SK-N-SH treated with all-trans-retinoic acid at 6 μM for 48 hours (cell line): ENCODE results near the gene GLT6D1.

ENCODE experiments used
- ATAC-seq: fragments of 200-7000 bp; cut with Tn5 transposase; 3 replicates; pipeline ENCODE4 v1.9.1; 2020; ENCODE audit warnings: mild to moderate bottlenecking, moderate library complexity
- ARNTL ChIP-seq: fragments of 450-650 bp; formaldehyde crosslinking; IDR thresholded peaks from 2 replicates; pipeline ENCODE4 v1.5.0; 2020; ENCODE audit warnings: low read depth, mild to moderate bottlenecking, moderate library complexity, borderline replicate concordance
- BACH2 ChIP-seq: fragments of 250-450 bp; sonication (Bioruptor Pico); IDR thresholded peaks from 2 replicates; pipeline ENCODE4 v1.9.0; 2021; ENCODE audit warnings: mild to moderate bottlenecking, borderline replicate concordance
- CREB5 ChIP-seq: fragments of 250-450 bp; sonication (Bioruptor Pico); IDR thresholded peaks from 2 replicates; pipeline ENCODE4 v1.5.1; 2020; ENCODE audit warnings: low read depth, mild to moderate bottlenecking, moderate library complexity
- CSDC2 ChIP-seq: fragments of 250-450 bp; sonication (Bioruptor Pico); IDR thresholded peaks from 2 replicates; pipeline ENCODE4 v1.5.0; 2020; ENCODE audit warnings: mild to moderate bottlenecking, moderate library complexity
- CSRNP3 ChIP-seq: fragments of 250-450 bp; sonication (Bioruptor Pico); IDR thresholded peaks from 2 replicates; pipeline ENCODE4 v1.5.1; 2021; ENCODE audit warnings: mild to moderate bottlenecking, moderate library complexity
- ESRRG ChIP-seq: fragments of 250-450 bp; sonication (Bioruptor Pico); IDR thresholded peaks from 2 replicates; pipeline ENCODE4 v1.6.1; 2021; ENCODE audit warnings: mild to moderate bottlenecking
- OSR1 ChIP-seq: fragments of 250-450 bp; sonication (Bioruptor Pico); IDR thresholded peaks from 2 replicates; pipeline ENCODE4 v1.8.0; 2022; ENCODE audit warnings: moderate library complexity, mild to moderate bottlenecking, inconsistent platforms
- PATZ1 ChIP-seq: fragments of 250-450 bp; sonication (Bioruptor Pico); IDR thresholded peaks from 2 replicates; pipeline ENCODE4 v1.8.0; 2020; ENCODE audit warnings: mild to moderate bottlenecking, moderate library complexity, borderline replicate concordance
- POU6F1 ChIP-seq: fragments of 250-450 bp; sonication (Bioruptor Pico); IDR thresholded peaks from 2 replicates; pipeline ENCODE4 v1.8.0; 2021; ENCODE audit warnings: low read depth, mild to moderate bottlenecking, moderate library complexity, borderline replicate concordance
- RARB ChIP-seq: fragments of 250-450 bp; sonication (Bioruptor Pico); IDR thresholded peaks from 2 replicates; pipeline ENCODE4 v1.8.0; 2021; ENCODE audit warnings: mild to moderate bottlenecking, moderate library complexity
- TCF4 ChIP-seq: fragments of 250-450 bp; sonication (Bioruptor Pico); IDR thresholded peaks from 2 replicates; pipeline ENCODE4 v1.8.0; 2021; ENCODE audit warnings: mild to moderate bottlenecking, moderate library complexity, borderline replicate concordance
- TOX ChIP-seq: fragments of 250-450 bp; sonication (Bioruptor Pico); IDR thresholded peaks from 2 replicates; pipeline ENCODE4 v1.8.0; 2021; ENCODE audit warnings: mild to moderate bottlenecking, moderate library complexity, borderline replicate concordance
- TSHZ2 ChIP-seq: fragments of 250-450 bp; sonication (Bioruptor Pico); IDR thresholded peaks from 2 replicates; pipeline ENCODE4 v1.5.0; 2020; ENCODE audit warnings: mild to moderate bottlenecking, moderate library complexity
- ZC3H10 ChIP-seq: fragments of 250-450 bp; sonication (Bioruptor Pico); IDR thresholded peaks from 2 replicates; pipeline ENCODE4 v1.5.1; 2021; ENCODE audit warnings: mild to moderate bottlenecking, moderate library complexity
- ZFP3 ChIP-seq: fragments of 250-450 bp; sonication (Bioruptor Pico); IDR thresholded peaks from 2 replicates; pipeline ENCODE4 v1.5.0; 2020; ENCODE audit warnings: mild to moderate bottlenecking, moderate library complexity
- ZFP30 ChIP-seq: fragments of 450-650 bp; formaldehyde crosslinking; IDR thresholded peaks from 2 replicates; pipeline ENCODE4 v1.5.0; 2022; ENCODE audit warnings: mild to moderate bottlenecking, moderate library complexity
- ZNF70 ChIP-seq: fragments of 450-650 bp; formaldehyde crosslinking; IDR thresholded peaks from 2 replicates; pipeline ENCODE4 v1.5.0; 2020; ENCODE audit warnings: mild to moderate bottlenecking, moderate library complexity
- ZNF8 ChIP-seq: fragments of 450-650 bp; formaldehyde crosslinking; IDR thresholded peaks from 2 replicates; pipeline ENCODE4 v1.5.0; 2020; ENCODE audit warnings: mild to moderate bottlenecking, moderate library complexity

GLT6D1 gene, protein sequence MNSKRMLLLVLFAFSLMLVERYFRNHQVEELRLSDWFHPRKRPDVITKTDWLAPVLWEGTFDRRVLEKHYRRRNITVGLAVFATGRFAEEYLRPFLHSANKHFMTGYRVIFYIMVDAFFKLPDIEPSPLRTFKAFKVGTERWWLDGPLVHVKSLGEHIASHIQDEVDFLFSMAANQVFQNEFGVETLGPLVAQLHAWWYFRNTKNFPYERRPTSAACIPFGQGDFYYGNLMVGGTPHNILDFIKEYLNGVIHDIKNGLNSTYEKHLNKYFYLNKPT

DNA sequence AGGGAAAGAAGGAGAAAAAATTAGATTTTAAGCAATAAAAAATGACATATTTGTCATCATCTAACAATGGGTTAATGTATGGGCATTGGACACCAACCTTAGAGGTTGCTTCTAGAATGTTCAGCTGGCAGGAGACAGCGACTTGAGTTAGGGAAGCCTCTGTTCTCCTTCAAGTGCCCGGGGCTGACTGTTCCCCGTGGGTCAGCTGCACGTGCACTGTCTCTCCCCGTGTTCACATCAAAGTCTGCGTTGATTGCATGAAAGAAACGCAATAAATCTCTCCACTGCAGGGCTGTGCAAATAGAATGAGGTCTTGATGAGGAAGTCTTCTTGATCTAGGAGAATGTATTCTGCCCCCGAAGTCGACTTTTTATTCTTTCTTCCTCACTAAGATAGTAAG is at the start of gene GLT6D1:
Gene GLT6D1, minus strand, starts transcription at position 345 of the 400 bp plus-strand sequence. CDS start 353 bp downstream, outside the sequence.
- TF ChIP-seq CSDC2 (CRISPR knock-in tag) (no peak), TCF4 (no peak), TSHZ2 (CRISPR knock-in tag) (no peak), POU6F1 (CRISPR knock-in tag) (no peak), ARNTL (CRISPR knock-in tag) (no peak), ZFP30 (CRISPR knock-in tag) (no peak), BACH2 (no peak), ESRRG (CRISPR knock-in tag) (no peak), RARB (CRISPR knock-in tag) (no peak), TOX (CRISPR knock-in tag) (no peak), ZFP3 (CRISPR knock-in tag) (no peak)

GRCh38 chr9:135689011-135689410 is 49.7 kb upstream of the GLT6D1 start:
- TF ChIP-seq CSRNP3 (CRISPR knock-in tag) (no peak), TOX (CRISPR knock-in tag) (no peak), TSHZ2 (CRISPR knock-in tag) (no peak), ZFP30 (CRISPR knock-in tag) (no peak), OSR1 (CRISPR knock-in tag) (no peak), ZNF70 (CRISPR knock-in tag) (no peak), PATZ1 (CRISPR knock-in tag) (no peak), ZC3H10 (CRISPR knock-in tag) (no peak), RARB (CRISPR knock-in tag) (no peak), ZFP3 (CRISPR knock-in tag) (no peak), ZNF8 (no peak), ARNTL (CRISPR knock-in tag) (no peak), CREB5 (CRISPR knock-in tag) (no peak)
- ATAC-seq, result no peak

More for the DNA sequence above, at the start of gene GLT6D1:
- ATAC-seq, result no peak
